Activated CD8-positive, alpha-beta memory T cell treated with anti-CD3 and anti-CD28 coated beads, Interleukin-2, amount 10 ng/mL, durations not matched to agents 7 days and 5 days (primary cell): ENCODE measurements around the gene AKT3. TPM values are rescaled to one million over a fixed set of nuclear protein-coding genes. Genes with fewer than 3 reads are reported as not detected.

ENCODE experiments used
- ATAC-seq: fragments of 150-1000 bp; cut with Tn5 transposase; one replicate; pipeline ENCODE4 v1.10.0; 2021; ENCODE audit warnings: moderate library complexity
- CTCF ChIA-PET: fragments of 350-600 bp; sonication (Branson Sonifier 250); formaldehyde crosslinking; loops from one replicate; lab custom pipeline; 2021; ENCODE audit warnings: antibody characterized with exemption; lab: Charles Lee
- DNase-seq: peaks from one replicate; pipeline ENCODE4 v3.0.0-alpha.2; 2020
- H3K27ac Mint-ChIP-seq: one replicate; pipeline ENCODE4 v1.8.0; 2021; ENCODE audit warnings: mild to moderate bottlenecking, mixed read lengths
- H3K27me3 Mint-ChIP-seq: one replicate; pipeline ENCODE4 v1.8.0; 2021; ENCODE audit warnings: mixed read lengths
- H3K36me3 Mint-ChIP-seq: one replicate; pipeline ENCODE4 v1.8.0; 2021; ENCODE audit warnings: mild to moderate bottlenecking, mixed read lengths
- H3K4me1 Mint-ChIP-seq: one replicate; pipeline ENCODE4 v1.8.0; 2021; ENCODE audit warnings: mixed read lengths
- H3K4me3 Mint-ChIP-seq: one replicate; pipeline ENCODE4 v1.8.0; 2021; ENCODE audit warnings: mild to moderate bottlenecking, moderate library complexity, mixed read lengths
- H3K9me3 Mint-ChIP-seq: one replicate; pipeline ENCODE4 v1.8.0; 2022; ENCODE audit warnings: low read depth, mixed read lengths
- total RNA-seq, 2 experiments: library from RNA; stranded (reverse); gene quantifications; one replicate each; pipeline ENCODE4 v1.2.3, GENCODE V29; 2021

AKT3 gene
- total RNA-seq, 2 experiments from 2014 or later: 40.8 to 42.6 TPM

DNA sequence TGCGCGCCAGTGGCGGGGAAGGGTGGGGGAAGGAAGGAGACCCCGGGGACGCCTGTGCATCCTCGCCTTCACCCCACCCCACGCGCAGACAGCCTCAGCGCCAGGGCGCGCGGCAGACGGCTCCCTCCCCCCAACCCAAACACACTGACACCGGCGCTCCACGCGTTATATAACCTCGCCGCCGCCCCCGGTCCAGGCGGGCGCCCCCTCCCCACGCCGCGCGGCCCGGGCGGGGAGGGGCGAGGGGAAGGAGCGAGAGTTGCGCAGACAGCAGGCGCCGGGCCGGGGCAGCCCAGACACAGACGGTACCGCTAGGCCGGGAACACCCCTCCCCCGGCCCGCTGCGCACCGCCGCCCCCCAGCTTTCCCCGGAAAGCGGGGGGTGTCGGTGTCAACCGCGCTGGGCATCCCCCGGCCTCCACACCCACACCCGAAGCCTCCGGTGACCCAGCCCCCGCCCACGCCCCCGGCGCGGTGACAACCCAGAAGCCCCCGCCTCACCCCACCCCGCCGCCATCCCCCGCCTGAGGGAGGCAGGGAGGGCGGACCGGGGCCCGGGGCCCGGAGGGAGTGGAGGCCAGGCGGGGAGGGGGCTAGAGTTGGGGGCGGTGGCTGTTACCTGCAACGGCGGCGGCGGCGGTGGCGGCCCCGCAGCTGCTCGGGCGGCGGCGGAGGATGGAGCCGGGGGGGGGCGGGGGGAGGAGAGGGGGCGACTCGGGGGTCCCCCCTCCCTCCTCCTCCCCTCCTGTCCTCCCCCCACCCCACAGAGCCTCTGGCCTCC lies 432 bp downstream of the AKT3 start:
- Mint-ChIP-seq H3K9me3 (no peaks in the 10 kb centered on the region), H3K27ac (peak overlapping the region; percentile 95), H3K4me3 (peak overlapping the region; percentile 94), H3K36me3 (peaks cover 1% of the 10 kb centered on the region), H3K4me1 (peaks cover 22% of the 10 kb centered on the region), H3K27me3 (peaks cover 4% of the 10 kb centered on the region)
- CTCF ChIA-PET: no interaction called here
- DNase-seq: peak; percentile 61
- peak; percentile 27 for ATAC-seq

DNA sequence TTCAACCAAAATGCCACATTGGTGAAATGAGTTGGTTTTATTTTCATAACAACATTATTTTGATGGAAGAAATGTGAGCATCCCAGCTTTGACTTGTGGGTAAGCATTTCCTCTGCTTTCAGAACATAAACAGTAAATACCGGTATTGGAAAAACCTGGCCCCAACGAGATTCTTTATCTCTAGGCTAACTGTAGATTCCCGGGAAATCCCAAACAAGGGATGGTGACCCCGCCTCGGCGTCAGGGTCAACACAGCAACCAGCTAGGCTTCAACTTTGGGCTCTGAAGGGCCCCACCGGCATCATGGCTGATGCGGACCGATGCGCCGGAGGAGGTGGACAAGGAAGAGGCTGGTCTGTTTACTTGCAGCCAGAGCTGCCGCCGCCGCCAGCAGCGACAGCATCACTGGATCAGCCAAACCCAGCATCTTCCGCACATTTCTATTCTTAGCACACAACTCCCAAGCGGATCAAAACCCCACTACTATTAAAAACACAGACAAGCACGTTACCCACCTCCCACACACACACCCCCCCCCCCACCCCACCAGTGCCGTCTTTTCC lies 1.1 kb downstream of the AKT3 start:
- DNase-seq (peak; percentile 71), ATAC-seq (peak; percentile 29)
- H3K4me1 Mint-ChIP-seq: peaks cover 22% of the 10 kb centered on the region
- peak overlapping the region; percentile 95 for H3K27ac Mint-ChIP-seq
- H3K9me3 Mint-ChIP-seq: no peaks in the 10 kb centered on the region
- H3K27me3 Mint-ChIP-seq: peaks cover 4% of the 10 kb centered on the region
- CTCF ChIA-PET: no interaction called here
- H3K36me3 Mint-ChIP-seq: peaks cover 4% of the 10 kb centered on the region
- H3K4me3 Mint-ChIP-seq: peak overlapping the region; percentile 94

DNA sequence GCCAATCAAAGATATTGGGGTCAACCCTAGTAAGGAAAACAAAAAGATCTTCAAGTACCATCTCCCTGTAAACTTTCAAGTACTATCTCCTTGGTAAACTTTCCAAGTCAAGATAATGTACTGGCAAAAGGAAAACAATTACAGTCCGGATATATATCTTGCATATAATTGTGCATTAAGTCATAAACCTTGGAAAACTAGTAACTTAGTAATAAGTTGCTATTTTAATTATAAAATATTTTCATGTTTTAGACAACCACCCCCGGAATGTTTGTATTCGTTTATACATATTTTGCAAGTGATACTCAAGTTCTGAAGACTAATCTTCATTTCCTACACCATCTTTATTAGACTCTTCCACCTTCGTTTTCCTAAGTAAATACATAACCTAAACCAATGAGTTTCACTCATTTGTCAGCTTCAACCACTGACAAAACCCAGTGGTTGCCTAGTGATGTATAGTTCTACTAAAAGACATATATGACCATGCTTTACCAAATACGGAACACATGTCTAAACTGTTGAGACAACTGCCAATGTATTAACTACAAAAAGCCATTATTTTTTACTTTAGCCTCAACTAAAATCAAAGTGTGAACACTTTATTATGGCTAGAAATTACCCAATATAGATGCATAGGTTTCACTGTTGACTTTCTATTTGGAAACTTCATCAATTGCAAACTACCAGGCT lies 1.7 kb downstream of the AKT3 start:
- DNase-seq: no peak
- Mint-ChIP-seq H3K36me3 (peaks cover 5% of the 10 kb centered on the region), H3K4me3 (peak overlapping the region; percentile 94), H3K4me1 (peaks cover 24% of the 10 kb centered on the region), H3K9me3 (peaks cover 1% of the 10 kb centered on the region), H3K27ac (peak overlapping the region; percentile 95), H3K27me3 (peaks cover 4% of the 10 kb centered on the region)
- no peak for ATAC-seq
- CTCF ChIA-PET: no interaction called here

GRCh38 chr1:243846761-243847160 lies 3.3 kb downstream of the AKT3 start:
- Mint-ChIP-seq H3K4me3 (no peak overlapping the region), H3K4me1 (peaks cover 31% of the 10 kb centered on the region), H3K9me3 (peaks cover 2% of the 10 kb centered on the region), H3K27me3 (peaks cover 4% of the 10 kb centered on the region), H3K36me3 (peaks cover 11% of the 10 kb centered on the region), H3K27ac (no peak overlapping the region)
- CTCF ChIA-PET: no interaction called here
- DNase-seq: no peak
- ATAC-seq: no peak

GRCh38 chr1:243845888-243846287 lies 4.2 kb downstream of the AKT3 start:
- Mint-ChIP-seq H3K4me3 (no peak overlapping the region), H3K27ac (no peak overlapping the region), H3K9me3 (peaks cover 2% of the 10 kb centered on the region), H3K27me3 (peaks cover 4% of the 10 kb centered on the region), H3K36me3 (peaks cover 13% of the 10 kb centered on the region), H3K4me1 (peaks cover 27% of the 10 kb centered on the region)
- CTCF ChIA-PET: no interaction called here
- DNase-seq (no peak), ATAC-seq (no peak)

DNA sequence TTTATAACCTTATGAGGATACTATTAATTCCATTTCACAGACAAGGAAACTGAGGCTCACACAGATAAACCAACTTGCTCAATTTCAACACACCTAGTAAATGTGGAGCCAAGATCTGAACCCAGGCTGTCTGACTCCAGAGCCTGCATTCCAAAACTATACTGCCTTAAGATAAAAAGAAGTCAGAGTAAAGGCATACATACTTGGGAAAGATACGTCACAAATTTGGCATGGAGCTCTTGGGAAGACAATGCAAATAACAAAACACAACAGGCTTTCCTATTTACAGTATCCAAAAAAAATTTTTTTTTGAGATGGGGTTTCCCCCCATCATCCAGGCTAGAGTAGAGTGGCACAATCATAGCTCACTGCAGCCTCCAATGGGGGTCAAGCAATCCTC lies 5.9 kb downstream of the AKT3 start:
- Mint-ChIP-seq H3K27me3 (peaks cover 4% of the 10 kb centered on the region), H3K4me1 (peaks cover 26% of the 10 kb centered on the region), H3K27ac (no peak overlapping the region), H3K4me3 (no peak overlapping the region), H3K9me3 (peaks cover 2% of the 10 kb centered on the region), H3K36me3 (peaks cover 15% of the 10 kb centered on the region)
- ATAC-seq (no peak), DNase-seq (no peak)
- CTCF ChIA-PET: no interaction called here

DNA sequence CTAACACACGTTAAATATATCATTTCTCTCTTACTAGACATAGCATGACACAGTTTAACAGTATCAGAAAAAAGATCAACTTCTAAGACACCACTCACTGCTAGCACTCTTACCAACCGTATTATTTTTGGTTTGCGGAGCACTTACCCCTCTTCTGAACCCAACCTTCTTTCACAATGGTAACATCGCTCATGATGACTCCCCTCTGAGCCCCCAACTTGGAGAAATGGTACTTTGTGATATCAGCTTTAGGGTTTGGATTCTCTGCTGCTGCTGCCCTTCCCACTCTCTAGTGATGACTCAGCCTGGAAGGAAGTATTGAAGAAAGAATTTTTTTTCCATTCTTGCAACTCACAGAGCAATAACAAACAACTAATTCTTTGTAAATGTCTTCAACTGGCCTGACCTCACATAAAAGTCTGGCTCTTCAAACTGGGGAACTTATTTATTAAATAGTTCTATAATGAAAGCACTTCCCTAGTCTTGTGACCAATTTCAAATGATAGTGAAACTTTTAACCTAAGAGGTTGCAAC lies 7.0 kb downstream of the AKT3 start:
- peak overlapping the region; percentile 78 for H3K27ac Mint-ChIP-seq
- no peak overlapping the region for H3K4me3 Mint-ChIP-seq
- peak; percentile 66 for ATAC-seq
- peaks cover 14% of the 10 kb centered on the region for H3K36me3 Mint-ChIP-seq
- CTCF ChIA-PET: no interaction called here
- H3K9me3 Mint-ChIP-seq: peaks cover 2% of the 10 kb centered on the region
- H3K27me3 Mint-ChIP-seq: peaks cover 2% of the 10 kb centered on the region
- peaks cover 25% of the 10 kb centered on the region for H3K4me1 Mint-ChIP-seq
- DNase-seq: no peak

DNA sequence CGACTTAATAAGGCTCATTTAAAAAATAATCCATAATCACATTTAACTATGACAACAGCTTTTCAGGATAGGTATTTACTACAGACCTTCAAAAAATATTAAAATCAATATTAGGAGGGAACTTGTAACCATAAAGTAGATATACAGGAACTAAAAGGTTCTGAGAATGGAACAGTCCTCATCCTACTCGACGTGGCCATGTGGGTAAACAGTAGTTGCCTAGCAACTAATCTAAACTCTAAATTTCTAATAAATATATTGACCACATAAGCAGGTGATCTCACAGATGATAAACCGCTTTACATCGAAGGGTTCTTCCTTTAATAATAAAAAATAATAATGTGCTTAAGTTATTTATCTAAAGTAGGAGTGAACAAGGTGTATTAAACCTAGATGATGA lies 7.9 kb downstream of the AKT3 start:
- H3K36me3 Mint-ChIP-seq: peaks cover 18% of the 10 kb centered on the region
- no peaks in the 10 kb centered on the region for H3K27me3 Mint-ChIP-seq
- H3K4me3 Mint-ChIP-seq: no peak overlapping the region
- DNase-seq: no peak
- H3K9me3 Mint-ChIP-seq: peaks cover 2% of the 10 kb centered on the region
- H3K27ac Mint-ChIP-seq: no peak overlapping the region
- ATAC-seq: no peak
- peaks cover 30% of the 10 kb centered on the region for H3K4me1 Mint-ChIP-seq
- CTCF ChIA-PET: no interaction called here

GRCh38 chr1:243841507-243841906 lies 8.5 kb downstream of the AKT3 start:
- Mint-ChIP-seq H3K4me1 (peaks cover 31% of the 10 kb centered on the region), H3K27ac (no peak overlapping the region), H3K27me3 (no peaks in the 10 kb centered on the region), H3K9me3 (peaks cover 2% of the 10 kb centered on the region), H3K4me3 (no peak overlapping the region), H3K36me3 (peaks cover 23% of the 10 kb centered on the region)
- CTCF ChIA-PET: no interaction called here
- DNase-seq (no peak), ATAC-seq (no peak)

DNA sequence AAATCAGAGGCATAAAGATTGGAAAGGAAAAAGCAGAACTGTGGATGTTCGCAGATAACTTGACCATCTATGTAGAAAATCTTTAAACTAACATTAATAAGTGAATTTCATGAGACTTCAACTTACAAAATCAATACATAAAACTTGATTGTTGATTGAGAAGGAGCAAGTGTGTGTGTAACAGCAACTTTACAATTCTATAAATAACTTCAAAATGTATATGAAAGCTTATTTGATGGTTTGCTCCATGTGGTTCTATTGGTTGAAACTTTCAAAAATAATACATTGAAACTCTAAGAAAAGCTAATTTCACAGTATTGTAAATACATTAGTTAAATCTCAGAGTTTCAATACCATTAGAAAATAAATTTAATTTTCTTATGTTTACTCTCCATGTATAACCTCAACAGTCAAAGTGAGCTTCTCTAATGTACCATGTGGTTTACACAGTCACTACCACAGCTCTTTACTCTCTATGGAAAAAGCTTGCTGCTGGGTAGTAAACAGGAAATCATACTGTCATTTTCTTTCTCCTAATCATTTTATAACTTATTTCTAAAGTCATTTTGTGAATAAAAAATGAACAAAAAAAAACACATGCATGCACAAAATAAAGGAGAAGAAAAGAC lies 12.0 kb downstream of the AKT3 start:
- ATAC-seq: peak; percentile 94
- peaks cover 11% of the 10 kb centered on the region for H3K9me3 Mint-ChIP-seq
- H3K27ac Mint-ChIP-seq: peak overlapping the region; percentile 72
- DNase-seq: no peak
- CTCF ChIA-PET: interaction anchor here (1.6 kb wide), 1 partner anchor 79 kb away, joined by 4 read pairs; no protein-coding TSS in a partner anchor
- H3K4me3 Mint-ChIP-seq: no peak overlapping the region
- H3K36me3 Mint-ChIP-seq: peaks cover 47% of the 10 kb centered on the region
- H3K27me3 Mint-ChIP-seq: no peaks in the 10 kb centered on the region
- peaks cover 25% of the 10 kb centered on the region for H3K4me1 Mint-ChIP-seq

DNA sequence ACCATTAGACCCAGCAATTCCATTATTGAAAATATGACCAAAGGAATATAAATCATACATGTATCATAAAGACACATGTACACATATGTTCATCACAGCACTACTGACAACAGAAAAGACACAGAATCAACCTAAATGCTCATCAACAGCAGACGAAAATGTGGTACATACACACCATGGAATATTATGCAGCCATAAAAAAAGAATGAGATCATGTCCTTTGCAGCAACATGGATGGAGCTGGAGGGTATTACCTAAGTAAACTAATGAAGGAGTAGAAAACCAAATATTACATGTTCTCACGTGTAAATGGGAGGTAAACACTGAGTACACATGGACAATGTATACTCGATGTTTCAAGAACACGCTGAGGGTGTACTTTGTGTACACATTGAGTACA lies 15.9 kb downstream of the AKT3 start:
- ATAC-seq: no peak
- Mint-ChIP-seq H3K9me3 (peaks cover 11% of the 10 kb centered on the region), H3K36me3 (peaks cover 42% of the 10 kb centered on the region), H3K4me3 (no peak overlapping the region), H3K4me1 (peaks cover 18% of the 10 kb centered on the region), H3K27me3 (no peaks in the 10 kb centered on the region), H3K27ac (no peak overlapping the region)
- CTCF ChIA-PET: no interaction called here
- no peak for DNase-seq

GRCh38 chr1:243831463-243831862 lies 18.6 kb downstream of the AKT3 start:
- no peaks in the 10 kb centered on the region for H3K27me3 Mint-ChIP-seq
- H3K9me3 Mint-ChIP-seq: peaks cover 11% of the 10 kb centered on the region
- H3K27ac Mint-ChIP-seq: no peak overlapping the region
- H3K36me3 Mint-ChIP-seq: peaks cover 49% of the 10 kb centered on the region
- CTCF ChIA-PET: no interaction called here
- ATAC-seq (no peak), DNase-seq (no peak)
- peaks cover 7% of the 10 kb centered on the region for H3K4me1 Mint-ChIP-seq
- no peak overlapping the region for H3K4me3 Mint-ChIP-seq

DNA sequence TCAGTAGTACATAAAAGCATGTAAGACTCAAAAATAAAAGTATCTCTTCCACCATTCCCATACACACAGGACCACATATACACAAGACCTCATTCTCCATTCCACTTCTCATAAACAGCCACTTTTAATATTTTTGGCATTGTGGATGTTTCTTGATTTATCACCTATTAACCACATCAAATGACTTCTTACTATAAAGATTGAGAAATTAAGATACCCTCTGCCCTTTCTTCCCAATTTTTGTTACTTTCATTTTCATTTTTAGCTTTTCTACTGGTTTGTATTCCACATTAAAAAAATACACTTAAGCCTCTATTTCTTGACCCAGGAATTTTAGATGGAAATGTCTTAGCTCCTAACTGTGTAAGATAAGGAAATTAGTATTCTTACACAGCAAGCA lies 22.8 kb downstream of the AKT3 start:
- peak overlapping the region; percentile 42 for H3K27ac Mint-ChIP-seq
- DNase-seq (no peak), ATAC-seq (no peak)
- peaks cover 51% of the 10 kb centered on the region for H3K36me3 Mint-ChIP-seq
- H3K9me3 Mint-ChIP-seq: peaks cover 8% of the 10 kb centered on the region
- H3K4me1 Mint-ChIP-seq: peaks cover 7% of the 10 kb centered on the region
- CTCF ChIA-PET: no interaction called here
- peak overlapping the region; percentile 25 for H3K4me3 Mint-ChIP-seq
- H3K27me3 Mint-ChIP-seq: no peaks in the 10 kb centered on the region
